HCT116 (cell line): ENCODE results near the gene RHCG. TPM values are rescaled to one million over a fixed set of nuclear protein-coding genes. Genes with fewer than 3 reads are reported as not detected.

ENCODE experiments used
- ATAC-seq: fragments of 200-7000 bp; cut with Tn5 transposase; 2 replicates; pipeline ENCODE4 v1.9.1; 2020; ENCODE audit warnings: mild to moderate bottlenecking, moderate library complexity
- BruUV-seq: library from RNA; stranded (reverse); fragments of 400-500 nt; replicated peaks from 2 replicates; lab custom pipeline; 2021; lab: Mats Ljungman, UMichigan
- CTCF ChIA-PET: fragments of 300-600 bp; sonication (Branson Sonifier 250); formaldehyde crosslinking; loops from one replicate; lab custom pipeline; 2021; ENCODE audit warnings: antibody characterized with exemption; lab: Charles Lee
- POLR2A ChIA-PET: fragments of 300-600, 350-600 bp; sonication (Branson Sonifier 250); formaldehyde crosslinking; loops from one replicate; lab custom pipeline; 2021; ENCODE audit warnings: antibody characterized with exemption; lab: Charles Lee
- RAD21 ChIA-PET, 2 experiments: fragments of 300-600 bp; sonication (Branson Sonifier 250); formaldehyde crosslinking; loops; one replicate each; lab custom pipeline; 2023; ENCODE audit warnings: low total read pairs in 2 of 2; ENCODE audit not compliant: uncharacterized antibody in 2 of 2, unreplicated experiment in 2 of 2, low non-redundant PET in 1 of 2; lab: Charles Lee
- DNase-seq: peaks from one replicate; pipeline ENCODE4 v3.0.0-alpha.2; 2010; ENCODE audit warnings: low read depth, low spot score
- H2AFZ ChIP-seq: fragments of 200-600 bp; shearing (Covaris generic), sonication (generic); 2 replicates; pipeline ENCODE4 v1.6.1; 2017; ENCODE audit warnings: low read depth, mixed run types, mixed read lengths, antibody characterized with exemption, low read length; ENCODE audit not compliant: poor library complexity, severe bottlenecking
- H3K27ac ChIP-seq: 2 replicates; pipeline ENCODE4 v1.5.1; 2012; ENCODE audit warnings: low read depth, low read length
- H3K27me3 ChIP-seq: fragments of 200-600 bp; sonication (generic); 2 replicates; pipeline ENCODE4 v1.6.1; 2016; ENCODE audit warnings: mixed run types, low read length, mixed read lengths; ENCODE audit not compliant: insufficient read depth
- H3K36me3 ChIP-seq, 2 experiments: fragments of 200-500 bp in 1 of 2; fragments of 200-600 bp in 1 of 2; sonication (Bioruptor generic) in 1 of 2; sonication (generic) in 1 of 2; 2 replicates each; pipeline versions ENCODE4 v1.5.1 to v1.6.1; 2014 to 2016; ENCODE audit warnings: low read length in 2 of 2, inconsistent platforms in 1 of 2, mixed read lengths in 1 of 2, mixed run types in 1 of 2; ENCODE audit not compliant: insufficient read depth in 2 of 2, control insufficient read depth in 1 of 2
- H3K4me1 ChIP-seq, 2 experiments: fragments of 200-600 bp in 1 of 2; sonication (generic) in 1 of 2; 2 replicates each; pipeline versions ENCODE4 v1.5.1 to v1.6.1; 2012 to 2017; ENCODE audit warnings: low read length in 2 of 2, inconsistent platforms in 1 of 2, mild to moderate bottlenecking in 1 of 2, mixed read lengths in 1 of 2, mixed run types in 1 of 2, moderate library complexity in 1 of 2; ENCODE audit not compliant: insufficient read depth in 2 of 2, control insufficient read depth in 1 of 2
- H3K4me2 ChIP-seq: fragments of 200-600 bp; sonication (generic); 2 replicates; pipeline ENCODE4 v1.6.1; 2017; ENCODE audit warnings: mixed run types, low read length, mixed read lengths
- H3K4me3 ChIP-seq, 2 experiments: fragments of 200-600 bp in 1 of 2; sonication (generic) in 1 of 2; replicated peaks in 1 of 2; 2 replicates each; pipeline ENCODE4 v1.5.1; 2011 to 2016; ENCODE audit warnings: low read length in 2 of 2, control low read depth in 1 of 2, low read depth in 1 of 2, mild to moderate bottlenecking in 1 of 2, mixed read lengths in 1 of 2, mixed run types in 1 of 2
- H3K79me2 ChIP-seq: fragments of 200-600 bp; sonication (generic); 2 replicates; pipeline ENCODE4 v1.6.1; 2017; ENCODE audit warnings: mild to moderate bottlenecking, mixed run types, low read length, moderate library complexity, mixed read lengths; ENCODE audit not compliant: insufficient read depth
- H3K9ac ChIP-seq: fragments of 200-600 bp; sonication (generic); 2 replicates; pipeline ENCODE4 v1.6.1; 2016; ENCODE audit warnings: low read length, mixed read lengths
- H3K9me2 ChIP-seq: fragments of 200-600 bp; sonication (generic), shearing (Covaris generic); 2 replicates; pipeline ENCODE4 v1.6.1; 2017; ENCODE audit warnings: mixed run types, mild to moderate bottlenecking, moderate library complexity; ENCODE audit not compliant: insufficient read depth
- H3K9me3 ChIP-seq, 2 experiments: fragments of 200-500 bp in 1 of 2; fragments of 200-600 bp in 1 of 2; sonication (Bioruptor generic) in 1 of 2; sonication (generic) in 1 of 2; 2 replicates each; pipeline ENCODE4 v1.6.1; 2014 to 2017; ENCODE audit warnings: low read length in 2 of 2, mixed read lengths in 2 of 2, inconsistent platforms in 1 of 2, low read depth in 1 of 2, mild to moderate bottlenecking in 1 of 2, mixed run types in 1 of 2, moderate library complexity in 1 of 2; ENCODE audit not compliant: control insufficient read depth in 1 of 2, insufficient read depth in 1 of 2
- H4K20me1 ChIP-seq: fragments of 200-600 bp; sonication (generic), shearing (Covaris generic); 2 replicates; pipeline ENCODE4 v1.6.1; 2017; ENCODE audit warnings: mixed run types, mild to moderate bottlenecking, moderate library complexity; ENCODE audit not compliant: insufficient read depth
- CBX3 ChIP-seq: IDR thresholded peaks from 2 replicates; pipeline ENCODE4 v1.6.1; 2012; ENCODE audit warnings: low read depth
- CEBPB ChIP-seq: IDR thresholded peaks from 2 replicates; pipeline ENCODE4 v1.6.1; 2012; ENCODE audit warnings: low read depth
- EGR1 ChIP-seq: IDR thresholded peaks from 2 replicates; pipeline ENCODE4 v1.6.1; 2012; ENCODE audit warnings: low read depth
- ELF1 ChIP-seq: IDR thresholded peaks from 2 replicates; pipeline ENCODE4 v1.6.1; 2012; ENCODE audit warnings: low read depth, borderline replicate concordance
- EZH2 ChIP-seq: fragments of 200-600 bp; sonication (generic); IDR thresholded peaks from 2 replicates; pipeline ENCODE4 v1.6.1; 2017; ENCODE audit warnings: antibody characterized with exemption, mixed run types
- EZH2phosphoT487 ChIP-seq: fragments of 200-600 bp; IDR thresholded peaks from 2 replicates; pipeline ENCODE4 v1.6.1; 2018; ENCODE audit warnings: antibody characterized with exemption, borderline replicate concordance
- FOSL1 ChIP-seq: IDR thresholded peaks from 2 replicates; pipeline ENCODE4 v1.6.1; 2012; ENCODE audit warnings: low read depth
- JUND ChIP-seq: IDR thresholded peaks from 2 replicates; pipeline ENCODE4 v1.6.1; 2012
- POLR2A ChIP-seq: IDR thresholded peaks from 2 replicates; pipeline ENCODE4 v1.7.0; 2011; ENCODE audit warnings: borderline replicate concordance; ENCODE audit not compliant: insufficient read depth, insufficient read length; ENCODE audit errors: extremely low read depth
- POLR2AphosphoS5 ChIP-seq: IDR thresholded peaks from 2 replicates; pipeline ENCODE4 v1.6.1; 2011; ENCODE audit warnings: mild to moderate bottlenecking, low read depth, low read length, moderate library complexity
- RAD21 ChIP-seq: IDR thresholded peaks from 2 replicates; pipeline ENCODE4 v1.6.1; 2012; ENCODE audit warnings: low read depth, mild to moderate bottlenecking
- SIN3A ChIP-seq: IDR thresholded peaks from 2 replicates; pipeline ENCODE4 v1.6.1; 2012; ENCODE audit warnings: low read depth
- SP1 ChIP-seq: IDR thresholded peaks from 2 replicates; pipeline ENCODE4 v1.6.1; 2012; ENCODE audit warnings: low read depth
- SRF ChIP-seq: IDR thresholded peaks from 2 replicates; pipeline ENCODE4 v1.6.1; 2012; ENCODE audit warnings: low read depth
- TCF7L2 ChIP-seq: IDR thresholded peaks from 2 replicates; pipeline ENCODE4 v1.7.0; 2011; ENCODE audit warnings: borderline replicate concordance, inconsistent platforms; ENCODE audit not compliant: insufficient read depth, insufficient read length; ENCODE audit errors: extremely low read depth
- YY1 ChIP-seq: IDR thresholded peaks from 2 replicates; pipeline ENCODE4 v1.6.1; 2011; ENCODE audit warnings: low read length, low read depth, moderate library complexity, mild to moderate bottlenecking; ENCODE audit not compliant: insufficient replicate concordance; ENCODE audit errors: extremely low read depth
- ZNF274 ChIP-seq: fragments of 200-500 bp; sonication (Bioruptor generic); IDR thresholded peaks from 2 replicates; pipeline ENCODE4 v1.6.1; 2014; ENCODE audit warnings: mild to moderate bottlenecking, low read depth, low read length, inconsistent platforms
- intact Hi-C: fragments of 100-400 bp; cut with micrococcal nuclease; formaldehyde crosslinking; loops from 2 replicates; pipeline ENCODE4 v1.10.0; 2022
- total RNA-seq: library from RNA; stranded (reverse); gene quantifications from one replicate; pipeline ENCODE4 v1.2.1, GENCODE V29; 2021; ENCODE audit not compliant: unreplicated experiment
- TF ChIP-seq, protein P1 (sequence below): IDR thresholded peaks from 2 replicates; pipeline ENCODE4 v1.6.1; 2012; ENCODE audit warnings: low read depth
- TF ChIP-seq, protein P2 (sequence below): IDR thresholded peaks from 2 replicates; pipeline ENCODE4 v1.6.1; 2012
- TF ChIP-seq, protein P3 (sequence below): IDR thresholded peaks from 2 replicates; pipeline ENCODE4 v1.6.1; 2011; ENCODE audit warnings: mild to moderate bottlenecking, low read length, moderate library complexity; ENCODE audit not compliant: insufficient replicate concordance; ENCODE audit errors: extremely low read depth
- TF ChIP-seq, protein P4 (sequence below): IDR thresholded peaks from 2 replicates; pipeline ENCODE4 v1.6.1; 2012

The RHCG gene
- total RNA-seq, 1 experiment from 2014 or later, result not detected

DNA sequence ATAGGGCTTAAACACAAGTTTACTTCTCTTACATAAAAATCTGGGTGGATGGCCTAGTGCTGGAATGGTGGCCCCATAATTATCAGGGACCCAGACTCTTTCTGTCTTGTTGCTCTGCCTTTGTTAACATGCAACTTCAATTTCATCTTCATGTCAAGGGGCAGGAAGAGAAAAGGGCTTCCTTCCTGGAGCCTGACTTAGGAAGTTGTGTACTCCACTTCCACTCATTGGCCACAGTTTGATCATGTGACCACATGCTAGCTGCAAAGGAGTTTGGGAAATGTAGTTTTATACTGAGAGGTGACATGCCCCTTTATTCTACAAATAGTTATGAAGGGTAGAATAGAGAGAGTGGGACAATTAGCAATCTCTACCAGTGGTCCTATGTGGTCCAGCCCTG is 39.3 kb downstream of the RHCG start:
- H3K4me3 ChIP-seq, result 0 out of 4 replicates have a peak overlapping the region, but pooled peaks of 1 of the 2 experiments have one; percentile 3
- H3K9me3 ChIP-seq, result no peaks in the 10 kb centered on the region
- H3K9me2 ChIP-seq, result no peaks in the 10 kb centered on the region
- CTCF ChIA-PET, result interaction anchor here (1.0 to 2.5 kb wide), 4 partner anchors 14 to 98 kb away, joined by 3 to 14 read pairs (median 6); no protein-coding TSS in a partner anchor
- ATAC-seq, result peak; percentile 96
- peaks cover 5 to 12% of the 10 kb centered on the region in 2 experiments; a peak in 3 of 4 replicates for H3K4me1 ChIP-seq
- intact Hi-C loops, result no loop called here
- POLR2A ChIA-PET, result no interaction called here
- no peak overlapping the region for H3K9ac ChIP-seq
- no peaks in the 10 kb centered on the region for H3K79me2 ChIP-seq
- RAD21 ChIA-PET, result no interaction called here
- H4K20me1 ChIP-seq, result no peaks in the 10 kb centered on the region
- H3K36me3 ChIP-seq, result no peaks in the 10 kb centered on the region
- BruUV-seq, result no TSS peak
- peak overlapping the region; percentile 30 for H2AFZ ChIP-seq
- H3K4me2 ChIP-seq, result peak overlapping the region; percentile 39
- no peak overlapping the region for H3K27ac ChIP-seq
- H3K27me3 ChIP-seq, result no peaks in the 10 kb centered on the region
- DNase-seq, result peak; percentile 64
- TF ChIP-seq ELF1 (peak; percentile 89), JUND (no peak), CBX3 (0 out of 2 replicates have a peak, but pooled peaks have one; percentile 51), RAD21 (no peak), YY1 (no peak), EZH2 (no peak), EZH2phosphoT487 (no peak), POLR2AphosphoS5 (peak; percentile 43; the same call in 1 of the 2 replicates), SIN3A (no peak), POLR2A (no peak), TCF7L2 (no peak), SP1 (peak; percentile 76), EGR1 (no peak), FOSL1 (no peak), ZNF274 (no peak), CEBPB (no peak; the same call in 1 of the 2 replicates), SRF (no peak)
- TF ChIP-seq, protein P1, sequence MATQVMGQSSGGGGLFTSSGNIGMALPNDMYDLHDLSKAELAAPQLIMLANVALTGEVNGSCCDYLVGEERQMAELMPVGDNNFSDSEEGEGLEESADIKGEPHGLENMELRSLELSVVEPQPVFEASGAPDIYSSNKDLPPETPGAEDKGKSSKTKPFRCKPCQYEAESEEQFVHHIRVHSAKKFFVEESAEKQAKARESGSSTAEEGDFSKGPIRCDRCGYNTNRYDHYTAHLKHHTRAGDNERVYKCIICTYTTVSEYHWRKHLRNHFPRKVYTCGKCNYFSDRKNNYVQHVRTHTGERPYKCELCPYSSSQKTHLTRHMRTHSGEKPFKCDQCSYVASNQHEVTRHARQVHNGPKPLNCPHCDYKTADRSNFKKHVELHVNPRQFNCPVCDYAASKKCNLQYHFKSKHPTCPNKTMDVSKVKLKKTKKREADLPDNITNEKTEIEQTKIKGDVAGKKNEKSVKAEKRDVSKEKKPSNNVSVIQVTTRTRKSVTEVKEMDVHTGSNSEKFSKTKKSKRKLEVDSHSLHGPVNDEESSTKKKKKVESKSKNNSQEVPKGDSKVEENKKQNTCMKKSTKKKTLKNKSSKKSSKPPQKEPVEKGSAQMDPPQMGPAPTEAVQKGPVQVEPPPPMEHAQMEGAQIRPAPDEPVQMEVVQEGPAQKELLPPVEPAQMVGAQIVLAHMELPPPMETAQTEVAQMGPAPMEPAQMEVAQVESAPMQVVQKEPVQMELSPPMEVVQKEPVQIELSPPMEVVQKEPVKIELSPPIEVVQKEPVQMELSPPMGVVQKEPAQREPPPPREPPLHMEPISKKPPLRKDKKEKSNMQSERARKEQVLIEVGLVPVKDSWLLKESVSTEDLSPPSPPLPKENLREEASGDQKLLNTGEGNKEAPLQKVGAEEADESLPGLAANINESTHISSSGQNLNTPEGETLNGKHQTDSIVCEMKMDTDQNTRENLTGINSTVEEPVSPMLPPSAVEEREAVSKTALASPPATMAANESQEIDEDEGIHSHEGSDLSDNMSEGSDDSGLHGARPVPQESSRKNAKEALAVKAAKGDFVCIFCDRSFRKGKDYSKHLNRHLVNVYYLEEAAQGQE, result no peak
- TF ChIP-seq, protein P2, sequence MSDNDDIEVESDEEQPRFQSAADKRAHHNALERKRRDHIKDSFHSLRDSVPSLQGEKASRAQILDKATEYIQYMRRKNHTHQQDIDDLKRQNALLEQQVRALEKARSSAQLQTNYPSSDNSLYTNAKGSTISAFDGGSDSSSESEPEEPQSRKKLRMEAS, result no peak
- TF ChIP-seq, protein P3, sequence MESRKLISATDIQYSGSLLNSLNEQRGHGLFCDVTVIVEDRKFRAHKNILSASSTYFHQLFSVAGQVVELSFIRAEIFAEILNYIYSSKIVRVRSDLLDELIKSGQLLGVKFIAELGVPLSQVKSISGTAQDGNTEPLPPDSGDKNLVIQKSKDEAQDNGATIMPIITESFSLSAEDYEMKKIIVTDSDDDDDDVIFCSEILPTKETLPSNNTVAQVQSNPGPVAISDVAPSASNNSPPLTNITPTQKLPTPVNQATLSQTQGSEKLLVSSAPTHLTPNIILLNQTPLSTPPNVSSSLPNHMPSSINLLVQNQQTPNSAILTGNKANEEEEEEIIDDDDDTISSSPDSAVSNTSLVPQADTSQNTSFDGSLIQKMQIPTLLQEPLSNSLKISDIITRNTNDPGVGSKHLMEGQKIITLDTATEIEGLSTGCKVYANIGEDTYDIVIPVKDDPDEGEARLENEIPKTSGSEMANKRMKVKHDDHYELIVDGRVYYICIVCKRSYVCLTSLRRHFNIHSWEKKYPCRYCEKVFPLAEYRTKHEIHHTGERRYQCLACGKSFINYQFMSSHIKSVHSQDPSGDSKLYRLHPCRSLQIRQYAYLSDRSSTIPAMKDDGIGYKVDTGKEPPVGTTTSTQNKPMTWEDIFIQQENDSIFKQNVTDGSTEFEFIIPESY, result no peak
- TF ChIP-seq, protein P4, sequence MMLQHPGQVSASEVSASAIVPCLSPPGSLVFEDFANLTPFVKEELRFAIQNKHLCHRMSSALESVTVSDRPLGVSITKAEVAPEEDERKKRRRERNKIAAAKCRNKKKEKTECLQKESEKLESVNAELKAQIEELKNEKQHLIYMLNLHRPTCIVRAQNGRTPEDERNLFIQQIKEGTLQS, result no peak
